IMR-90 (cell line): ENCODE measurements around the gene IDH3A.

Experiments used
- BHLHE40 ChIP-seq: fragments of 150-350 bp; IDR thresholded peaks from 2 replicates; pipeline ENCODE4 v1.6.1; 2016; ENCODE audit warnings: mild to moderate bottlenecking, low read depth, low read length
- CEBPB ChIP-seq: IDR thresholded peaks from 2 replicates; pipeline ENCODE4 v1.6.1; 2012; ENCODE audit warnings: low read depth, low read length, improper control_type of control experiment
- FOS ChIP-seq: fragments of 150-350 bp; IDR thresholded peaks from 2 replicates; pipeline ENCODE4 v1.6.1; 2016; ENCODE audit warnings: low read depth, low read length
- MAFK ChIP-seq: IDR thresholded peaks from 2 replicates; pipeline ENCODE4 v1.6.1; 2012; ENCODE audit warnings: low read depth, low read length, improper control_type of control experiment
- MXI1 ChIP-seq: IDR thresholded peaks from 2 replicates; pipeline ENCODE4 v1.6.1; 2012; ENCODE audit warnings: low read depth, mild to moderate bottlenecking, low read length, moderate library complexity, borderline replicate concordance
- NFE2L2 ChIP-seq: fragments of 150-350 bp; IDR thresholded peaks from 2 replicates; pipeline ENCODE4 v1.6.1; 2016; ENCODE audit warnings: low read depth, mild to moderate bottlenecking, low read length
- POLR2A ChIP-seq: IDR thresholded peaks from 2 replicates; pipeline ENCODE4 v1.6.1; 2012; ENCODE audit warnings: mild to moderate bottlenecking, low read depth, low read length
- RAD21 ChIP-seq: IDR thresholded peaks from 2 replicates; pipeline ENCODE4 v1.6.1; 2012; ENCODE audit warnings: low read length, improper control_type of control experiment
- RFX5 ChIP-seq: IDR thresholded peaks from 2 replicates; pipeline ENCODE4 v1.8.0; 2012; ENCODE audit warnings: low read depth, mild to moderate bottlenecking, low read length, moderate library complexity
- SMC3 ChIP-seq: fragments of 150-350 bp; IDR thresholded peaks from 2 replicates; pipeline ENCODE4 v1.6.1; 2016; ENCODE audit warnings: low read depth, mild to moderate bottlenecking, antibody characterized with exemption, low read length, moderate library complexity
- TF ChIP-seq, protein P1 (sequence below): conservative IDR thresholded peaks from 2 replicates; pipeline ENCODE4 v1.5.1; 2012; ENCODE audit warnings: mild to moderate bottlenecking, low read depth, low read length, improper control_type of control experiment
- TF ChIP-seq, protein P2 (sequence below): fragments of 150-350 bp; IDR thresholded peaks from 2 replicates; pipeline ENCODE4 v1.6.1; 2016; ENCODE audit warnings: low read depth, mild to moderate bottlenecking, low read length, moderate library complexity, borderline replicate concordance
- TF ChIP-seq, protein P3 (sequence below): fragments of 150-350 bp; IDR thresholded peaks from 2 replicates; pipeline ENCODE4 v1.6.1; 2017; ENCODE audit warnings: mild to moderate bottlenecking, antibody characterized with exemption, low read length, low read depth

DNA sequence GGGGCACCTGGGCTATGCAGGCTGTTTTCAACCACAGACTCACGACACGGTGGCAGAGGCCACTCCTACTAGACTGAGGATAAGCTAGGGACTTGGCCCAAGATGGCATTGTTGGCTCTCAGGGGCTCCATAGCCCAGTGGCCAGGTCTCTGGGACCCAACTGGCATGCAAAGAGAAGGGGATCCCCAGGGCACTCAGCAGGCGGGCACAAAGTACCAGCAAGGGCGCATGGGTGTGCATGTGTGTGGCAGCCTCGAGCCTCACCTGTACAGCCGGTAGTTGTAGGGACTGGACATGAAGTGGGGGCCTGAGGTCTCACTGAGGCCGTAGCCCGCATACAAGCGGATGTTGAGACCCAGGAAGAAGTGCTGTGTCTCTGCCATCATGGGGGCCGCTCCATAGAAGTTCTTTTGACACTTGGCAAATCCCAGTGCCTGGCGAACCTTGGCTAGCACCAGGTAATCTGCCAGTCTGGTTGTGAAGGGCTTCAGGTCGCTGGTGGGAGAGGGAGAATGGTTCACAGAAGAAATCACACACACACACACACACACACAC is 30.2 kb downstream of the IDH3A start:
- TF ChIP-seq RFX5 (no peak), POLR2A (no peak), BHLHE40 (no peak), CEBPB (no peak), RAD21 (no peak), MAFK (no peak), SMC3 (no peak), FOS (no peak), MXI1 (no peak), NFE2L2 (no peak)
- TF ChIP-seq, protein P1, sequence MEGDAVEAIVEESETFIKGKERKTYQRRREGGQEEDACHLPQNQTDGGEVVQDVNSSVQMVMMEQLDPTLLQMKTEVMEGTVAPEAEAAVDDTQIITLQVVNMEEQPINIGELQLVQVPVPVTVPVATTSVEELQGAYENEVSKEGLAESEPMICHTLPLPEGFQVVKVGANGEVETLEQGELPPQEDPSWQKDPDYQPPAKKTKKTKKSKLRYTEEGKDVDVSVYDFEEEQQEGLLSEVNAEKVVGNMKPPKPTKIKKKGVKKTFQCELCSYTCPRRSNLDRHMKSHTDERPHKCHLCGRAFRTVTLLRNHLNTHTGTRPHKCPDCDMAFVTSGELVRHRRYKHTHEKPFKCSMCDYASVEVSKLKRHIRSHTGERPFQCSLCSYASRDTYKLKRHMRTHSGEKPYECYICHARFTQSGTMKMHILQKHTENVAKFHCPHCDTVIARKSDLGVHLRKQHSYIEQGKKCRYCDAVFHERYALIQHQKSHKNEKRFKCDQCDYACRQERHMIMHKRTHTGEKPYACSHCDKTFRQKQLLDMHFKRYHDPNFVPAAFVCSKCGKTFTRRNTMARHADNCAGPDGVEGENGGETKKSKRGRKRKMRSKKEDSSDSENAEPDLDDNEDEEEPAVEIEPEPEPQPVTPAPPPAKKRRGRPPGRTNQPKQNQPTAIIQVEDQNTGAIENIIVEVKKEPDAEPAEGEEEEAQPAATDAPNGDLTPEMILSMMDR: no peak
- TF ChIP-seq, protein P2, sequence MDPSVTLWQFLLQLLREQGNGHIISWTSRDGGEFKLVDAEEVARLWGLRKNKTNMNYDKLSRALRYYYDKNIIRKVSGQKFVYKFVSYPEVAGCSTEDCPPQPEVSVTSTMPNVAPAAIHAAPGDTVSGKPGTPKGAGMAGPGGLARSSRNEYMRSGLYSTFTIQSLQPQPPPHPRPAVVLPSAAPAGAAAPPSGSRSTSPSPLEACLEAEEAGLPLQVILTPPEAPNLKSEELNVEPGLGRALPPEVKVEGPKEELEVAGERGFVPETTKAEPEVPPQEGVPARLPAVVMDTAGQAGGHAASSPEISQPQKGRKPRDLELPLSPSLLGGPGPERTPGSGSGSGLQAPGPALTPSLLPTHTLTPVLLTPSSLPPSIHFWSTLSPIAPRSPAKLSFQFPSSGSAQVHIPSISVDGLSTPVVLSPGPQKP: no peak
- TF ChIP-seq, protein P3, sequence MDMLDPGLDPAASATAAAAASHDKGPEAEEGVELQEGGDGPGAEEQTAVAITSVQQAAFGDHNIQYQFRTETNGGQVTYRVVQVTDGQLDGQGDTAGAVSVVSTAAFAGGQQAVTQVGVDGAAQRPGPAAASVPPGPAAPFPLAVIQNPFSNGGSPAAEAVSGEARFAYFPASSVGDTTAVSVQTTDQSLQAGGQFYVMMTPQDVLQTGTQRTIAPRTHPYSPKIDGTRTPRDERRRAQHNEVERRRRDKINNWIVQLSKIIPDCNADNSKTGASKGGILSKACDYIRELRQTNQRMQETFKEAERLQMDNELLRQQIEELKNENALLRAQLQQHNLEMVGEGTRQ: no peak
